ENCODE measurements around the gene GRM7.

- TF ChIP-seq EP300 (IDR thresholded peaks at IDR 0.05): no peak
- no peak for TF ChIP-seq CTCF (IDR thresholded peaks at IDR 0.05)
- no peak for TF ChIP-seq POLR2A (IDR thresholded peaks at IDR 0.05)
- TF ChIP-seq POLR2AphosphoS5 (IDR thresholded peaks at IDR 0.05): no peak
Observed at GRCh38 chr3:6867269-6867668, 6.4 kb downstream of the GRM7 start.
